ENCODE data around the gene HECW1.
"Not testable (repeated sequence)": the region's sequence is repeated elsewhere in the genome, so short reads cannot be mapped to it uniquely, and the experiment has no call there.

The HECW1 gene

DNA sequence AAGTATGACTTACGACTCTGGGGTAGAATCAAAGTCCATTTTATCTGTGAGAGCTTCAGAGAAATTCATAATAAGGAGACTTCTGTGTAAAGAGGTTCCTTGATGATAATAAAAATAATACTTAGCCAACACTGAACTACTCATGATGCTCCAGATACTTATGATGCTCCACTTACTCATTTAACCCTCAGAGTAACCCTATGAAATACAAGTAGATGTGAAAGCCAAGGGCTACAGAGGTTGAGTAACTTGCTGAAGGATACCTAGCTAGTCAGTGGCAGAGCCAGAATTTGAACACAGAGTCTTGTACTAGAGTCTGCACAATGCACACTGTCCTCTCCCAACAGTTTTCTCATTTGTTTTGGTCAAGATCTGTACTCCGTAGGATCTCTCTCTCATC is 89.5 kb downstream of the HECW1 start:
- TF ChIP-seq, protein P1, sequence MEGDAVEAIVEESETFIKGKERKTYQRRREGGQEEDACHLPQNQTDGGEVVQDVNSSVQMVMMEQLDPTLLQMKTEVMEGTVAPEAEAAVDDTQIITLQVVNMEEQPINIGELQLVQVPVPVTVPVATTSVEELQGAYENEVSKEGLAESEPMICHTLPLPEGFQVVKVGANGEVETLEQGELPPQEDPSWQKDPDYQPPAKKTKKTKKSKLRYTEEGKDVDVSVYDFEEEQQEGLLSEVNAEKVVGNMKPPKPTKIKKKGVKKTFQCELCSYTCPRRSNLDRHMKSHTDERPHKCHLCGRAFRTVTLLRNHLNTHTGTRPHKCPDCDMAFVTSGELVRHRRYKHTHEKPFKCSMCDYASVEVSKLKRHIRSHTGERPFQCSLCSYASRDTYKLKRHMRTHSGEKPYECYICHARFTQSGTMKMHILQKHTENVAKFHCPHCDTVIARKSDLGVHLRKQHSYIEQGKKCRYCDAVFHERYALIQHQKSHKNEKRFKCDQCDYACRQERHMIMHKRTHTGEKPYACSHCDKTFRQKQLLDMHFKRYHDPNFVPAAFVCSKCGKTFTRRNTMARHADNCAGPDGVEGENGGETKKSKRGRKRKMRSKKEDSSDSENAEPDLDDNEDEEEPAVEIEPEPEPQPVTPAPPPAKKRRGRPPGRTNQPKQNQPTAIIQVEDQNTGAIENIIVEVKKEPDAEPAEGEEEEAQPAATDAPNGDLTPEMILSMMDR (IDR thresholded peaks at IDR 0.05): no peak
- Histone ChIP-seq H3K36me3 (no peaks in the 10 kb centered on the region), H3K9me3 (no peaks in the 10 kb centered on the region), H3K4me3 (no peak overlapping the region), H3K27ac (no peak overlapping the region), H3K27me3 (peaks cover 0 to 19% of the 10 kb centered on the region in 2 donors), H3K4me1 (no peaks in the 10 kb centered on the region)
- DNase-seq: no peak
- intact Hi-C loops (cut with DNase I; ENCODE audit: low total_unique reads): no loop called here

DNA sequence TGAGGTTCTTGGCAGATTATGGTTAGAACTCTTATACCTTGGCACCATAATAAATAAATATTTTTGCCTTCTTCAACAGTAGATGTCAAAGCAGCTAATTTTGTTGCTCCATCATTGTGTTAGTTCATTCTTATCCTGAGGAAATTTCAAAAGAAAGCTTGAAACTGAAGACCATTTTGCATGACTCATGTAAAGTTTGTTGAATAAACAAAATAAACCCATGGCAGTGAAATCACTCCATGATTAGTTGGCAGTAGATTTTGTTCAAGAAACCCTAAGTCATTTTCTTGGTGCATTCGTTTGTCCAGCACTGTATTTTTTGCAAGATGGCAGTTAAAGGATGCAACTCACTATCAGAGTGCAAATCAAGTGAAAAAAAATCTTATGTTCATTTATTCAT is 91.6 kb downstream of the HECW1 start:
- Histone ChIP-seq H3K27me3 (peaks cover 0 to 7% of the 10 kb centered on the region in 2 donors), H3K4me1 (no peaks in the 10 kb centered on the region), H3K9me3 (no peaks in the 10 kb centered on the region), H3K36me3 (no peaks in the 10 kb centered on the region), H3K27ac (no peak overlapping the region), H3K4me3 (no peak overlapping the region)
- TF ChIP-seq, protein P1 (IDR thresholded peaks at IDR 0.05): no peak
- no peak for DNase-seq
- intact Hi-C loops (cut with DNase I; ENCODE audit: low total_unique reads): no loop called here

DNA sequence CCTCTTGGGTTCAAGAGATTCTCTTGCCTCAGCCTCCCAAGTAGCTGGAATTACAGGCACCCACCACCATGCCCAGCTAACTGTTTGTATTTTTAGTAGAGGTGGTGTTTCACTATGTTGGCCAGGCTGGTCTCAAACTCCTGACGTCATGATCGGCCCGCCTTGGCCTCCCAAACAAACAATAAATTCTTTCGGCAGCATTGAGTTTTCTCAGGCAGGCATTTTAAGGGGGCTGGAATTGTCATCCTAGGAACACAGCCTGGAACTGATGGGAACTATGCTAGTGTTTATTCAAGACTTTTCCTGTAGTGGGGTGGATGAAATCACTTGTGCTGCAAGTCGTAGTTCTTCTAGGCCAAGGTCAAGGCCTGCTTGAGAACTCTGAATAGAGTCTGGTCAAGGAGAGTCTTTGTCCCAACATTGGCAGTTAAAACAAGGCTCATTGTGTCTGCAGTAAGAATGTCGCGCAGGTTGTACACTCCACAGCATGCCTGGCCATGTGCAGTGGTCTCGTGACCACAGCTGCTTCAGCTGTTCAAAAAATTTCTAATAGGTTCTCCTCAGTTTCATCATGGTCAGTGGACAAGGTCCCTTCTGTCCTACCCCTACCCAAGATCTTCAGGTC is 92.8 kb downstream of the HECW1 start:
- DNase-seq: no peak
- intact Hi-C loops (cut with DNase I; ENCODE audit: low total_unique reads): no loop called here
- Histone ChIP-seq H3K4me3 (no peak overlapping the region), H3K27ac (no peak overlapping the region), H3K4me1 (no peaks in the 10 kb centered on the region), H3K36me3 (no peaks in the 10 kb centered on the region), H3K9me3 (no peaks in the 10 kb centered on the region), H3K27me3 (peaks cover 0 to 7% of the 10 kb centered on the region in 2 donors)
- TF ChIP-seq, protein P1 (IDR thresholded peaks at IDR 0.05): no peak

DNA sequence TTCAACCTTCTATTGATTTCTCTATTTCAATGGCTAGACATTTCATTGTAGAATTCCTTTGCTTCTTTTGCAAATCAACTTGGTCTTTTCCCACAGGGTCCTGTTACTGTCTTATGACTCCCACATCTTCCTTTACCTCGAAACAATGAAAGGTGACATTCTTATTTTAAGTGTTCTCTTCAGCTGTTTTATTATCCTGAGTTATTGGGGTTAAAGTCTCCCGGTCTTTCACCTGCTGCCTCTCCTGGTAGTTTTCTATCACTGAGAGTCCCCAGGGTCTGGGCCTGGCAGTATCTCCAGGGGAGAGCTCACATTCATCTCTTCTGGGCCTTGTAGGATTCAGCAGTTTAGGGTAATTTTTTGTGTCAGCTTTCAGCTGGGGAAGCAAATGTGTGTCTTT is 95.8 kb downstream of the HECW1 start:
- Histone ChIP-seq H3K27ac (no peak overlapping the region), H3K9me3 (no peaks in the 10 kb centered on the region), H3K27me3 (no peaks in the 10 kb centered on the region), H3K36me3 (no peaks in the 10 kb centered on the region), H3K4me1 (no peaks in the 10 kb centered on the region), H3K4me3 (no peak overlapping the region)
- DNase-seq: no peak
- TF ChIP-seq, protein P1 (IDR thresholded peaks at IDR 0.05): no peak
- intact Hi-C loops (cut with DNase I; ENCODE audit: low total_unique reads): no loop called here

DNA sequence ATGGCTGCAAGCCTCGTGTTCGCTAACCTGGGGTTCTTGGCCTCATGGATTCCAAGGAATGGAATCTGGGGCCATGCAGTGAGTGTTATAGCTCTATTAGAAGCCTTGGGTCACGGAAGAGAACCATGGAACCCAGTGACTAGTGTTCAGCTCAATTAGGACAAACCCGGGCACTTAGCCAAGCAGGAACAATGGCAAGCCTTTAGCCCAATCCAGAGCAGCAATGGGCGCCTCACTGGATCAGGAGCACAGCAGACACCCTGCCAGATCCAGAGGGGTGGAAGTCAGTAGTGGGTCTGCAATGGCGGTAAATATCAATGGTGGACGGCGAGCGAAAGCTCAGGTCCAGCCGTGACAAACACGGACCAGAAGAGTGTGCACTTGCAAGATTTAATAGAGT is 98.1 kb downstream of the HECW1 start:
- H3K9me3 ChIP-seq; H3K27ac ChIP-seq; DNase-seq; H3K4me1 ChIP-seq; H3K27me3 ChIP-seq; H3K36me3 ChIP-seq; H3K4me3 ChIP-seq; intact Hi-C loops (cut with DNase I; ENCODE audit: low total_unique reads): not testable (repeated sequence)

DNA sequence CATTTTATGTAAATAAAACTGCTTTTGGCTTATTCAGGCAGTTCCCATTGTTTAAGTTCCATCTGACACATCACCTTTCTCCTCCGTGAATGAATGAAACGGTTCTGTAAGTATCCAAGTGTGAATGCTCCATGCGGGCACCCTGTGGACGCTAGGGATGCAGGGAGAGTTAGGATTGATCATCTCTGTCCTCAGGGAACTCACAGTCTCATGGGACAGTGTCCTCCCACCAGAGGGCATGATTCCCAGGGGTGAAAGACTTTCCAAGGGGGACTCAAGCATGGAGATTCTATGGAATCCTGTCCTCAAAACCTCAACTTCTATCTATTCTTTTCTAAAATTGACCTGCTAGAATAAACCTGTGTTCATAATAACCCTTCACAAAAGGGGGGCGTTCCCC is 98.8 kb downstream of the HECW1 start:
- Histone ChIP-seq H3K27me3 (peaks cover 0 to 3% of the 10 kb centered on the region in 2 donors), H3K4me3 (no peak overlapping the region), H3K36me3 (no peaks in the 10 kb centered on the region), H3K9me3 (no peaks in the 10 kb centered on the region), H3K27ac (no peak overlapping the region), H3K4me1 (no peaks in the 10 kb centered on the region)
- no peak for DNase-seq
- intact Hi-C loops (cut with DNase I; ENCODE audit: low total_unique reads): no loop called here
- TF ChIP-seq, protein P1 (IDR thresholded peaks at IDR 0.05): no peak
